Measurements from ENCODE around the gene RHOG.

Gene RHOG

DNA sequence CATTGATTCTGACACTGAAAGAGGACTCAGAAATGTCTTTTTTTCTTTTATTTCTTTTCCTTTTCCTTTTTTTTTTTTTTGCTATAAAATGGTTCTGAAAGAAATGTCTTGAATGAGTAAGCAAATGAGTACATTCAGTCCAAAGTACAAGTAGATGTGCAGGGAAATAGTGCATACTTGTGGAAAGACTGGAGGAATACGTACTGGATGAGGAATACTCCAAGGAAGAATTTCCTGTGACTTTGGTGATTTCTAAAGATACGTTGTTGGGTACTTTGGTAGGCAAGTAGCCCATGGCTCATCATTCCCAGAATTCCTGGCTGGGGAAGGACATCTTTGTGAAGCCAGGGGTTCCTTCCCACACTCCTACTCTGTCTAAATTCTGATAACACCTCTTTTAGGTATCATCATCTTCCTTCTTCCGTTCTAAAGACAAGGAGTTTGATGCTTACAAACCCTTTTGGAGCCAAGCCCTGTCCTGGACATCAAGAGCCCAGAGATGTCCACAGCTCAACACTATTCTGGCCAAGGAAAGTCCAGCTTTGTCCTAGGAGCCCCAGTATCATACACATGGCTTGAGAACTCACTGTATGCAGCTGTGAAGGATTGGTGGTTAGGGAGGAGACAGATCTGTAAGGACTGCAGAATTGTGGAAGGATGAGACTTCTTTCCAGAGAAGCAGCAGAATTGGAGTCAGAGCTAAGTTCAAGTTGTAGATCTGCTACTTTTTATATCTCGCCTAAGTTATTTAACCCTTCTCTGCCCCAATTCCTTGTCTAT, 38.6 kb downstream of the RHOG start:
- Histone ChIP-seq H3K27me3 (replicated peaks) (no peaks in the 10 kb centered on the region), H3K27ac (no peak overlapping the region), H3K36me3 (replicated peaks) (peaks cover under 1% of the 10 kb centered on the region), H3K4me3 (ENCODE audit: low read depth, low read length) (no peak overlapping the region)
- in situ Hi-C loops (cut with HindIII; ENCODE audit: low pct_ligation_motif_present, low sequenced_read_pairs): no loop called here
- no peak for DNase-seq
- TF ChIP-seq CTCF (IDR thresholded peaks at IDR 0.05; ENCODE audit: low read depth, low read length, missing control alignments): no peak

DNA sequence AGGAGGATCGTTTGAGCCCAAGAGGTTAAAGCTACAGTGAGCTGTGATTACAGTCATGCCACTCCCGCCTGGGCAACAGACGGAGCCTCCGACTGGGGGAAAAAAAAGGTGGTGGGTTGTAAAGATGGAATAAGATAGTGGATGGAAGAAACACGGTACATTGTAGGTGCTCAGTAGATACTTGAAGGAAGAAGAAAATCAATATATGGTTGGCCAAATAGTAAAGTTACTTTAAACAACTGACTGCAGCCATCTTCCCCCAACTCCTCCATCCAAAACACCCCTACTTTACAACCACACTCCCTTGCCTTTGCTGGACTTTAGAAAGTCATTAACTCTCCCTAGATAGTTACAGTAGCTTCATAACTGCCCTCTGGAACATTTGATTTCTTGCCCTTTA, 40.9 kb downstream of the RHOG start:
- in situ Hi-C loops (cut with HindIII; ENCODE audit: low pct_ligation_motif_present, low sequenced_read_pairs): no loop called here
- TF ChIP-seq CTCF (IDR thresholded peaks at IDR 0.05; ENCODE audit: low read depth, low read length, missing control alignments): no peak
- no peak for DNase-seq
- Histone ChIP-seq H3K27me3 (replicated peaks) (no peaks in the 10 kb centered on the region), H3K36me3 (replicated peaks) (peaks cover 2% of the 10 kb centered on the region), H3K27ac (no peak overlapping the region), H3K4me3 (ENCODE audit: low read depth, low read length) (no peak overlapping the region)

GRCh38 chr11:3799143-3799542, 41.6 kb downstream of the RHOG start:
- in situ Hi-C loops (cut with HindIII; ENCODE audit: low pct_ligation_motif_present, low sequenced_read_pairs): no loop called here
- Histone ChIP-seq H3K27me3 (replicated peaks) (no peaks in the 10 kb centered on the region), H3K4me3 (ENCODE audit: low read depth, low read length) (no peak overlapping the region), H3K36me3 (replicated peaks) (peaks cover 2% of the 10 kb centered on the region), H3K27ac (no peak overlapping the region)
- DNase-seq: no peak
- TF ChIP-seq CTCF (IDR thresholded peaks at IDR 0.05; ENCODE audit: low read depth, low read length, missing control alignments): no peak

DNA sequence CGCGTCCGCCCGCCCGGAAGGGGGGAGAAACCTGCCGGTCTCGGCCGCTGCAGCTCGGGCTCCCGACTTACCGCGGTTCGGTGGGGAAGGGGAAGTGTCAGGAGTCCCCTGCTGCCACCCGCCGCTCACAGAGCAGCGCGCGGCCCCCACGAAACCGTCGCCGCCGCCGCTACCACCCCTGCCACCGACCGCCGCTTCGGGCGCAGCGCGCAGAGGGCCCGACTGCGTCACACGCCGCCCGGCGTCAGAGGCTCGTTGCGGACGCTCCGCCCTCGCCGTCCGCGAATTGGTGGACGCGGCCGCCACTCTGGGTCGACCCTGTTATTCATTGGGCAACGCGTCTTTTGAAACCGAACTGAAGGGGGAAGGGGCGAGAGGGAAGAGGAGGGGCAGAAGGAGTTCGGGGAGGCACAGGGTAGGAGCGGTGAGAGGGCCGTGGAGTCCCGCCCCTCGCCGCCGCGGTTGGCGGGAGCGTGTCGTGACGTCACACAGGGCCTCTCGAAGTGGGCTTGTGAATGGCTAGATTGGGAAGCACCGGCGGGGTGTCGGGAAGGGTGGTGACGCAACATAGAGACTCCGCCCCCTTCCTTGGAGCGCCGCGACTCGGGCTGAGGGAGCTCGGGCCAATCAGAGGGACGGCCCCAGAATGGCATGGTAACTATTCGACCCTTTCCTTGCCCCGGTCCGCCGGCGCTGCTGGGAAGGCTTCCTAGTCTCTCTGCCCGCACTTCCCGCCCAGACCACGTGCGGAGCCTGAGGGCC, 43.2 kb downstream of the RHOG start, which contains the start of gene NUP98:
Gene NUP98, minus strand, starts transcription at position 226 of the 762 bp plus-strand sequence. CDS start 15,437 bp downstream, outside the sequence.
- H3K4me3 ChIP-seq (ENCODE audit: low read depth, low read length): peak within 1 kb of the TSS; percentile 97
- DNase-seq: peak; percentile 100
- peaks cover 10% of the 10 kb centered on the region for H3K36me3 ChIP-seq (replicated peaks)
- H3K27me3 ChIP-seq (replicated peaks): no peaks in the 10 kb centered on the region
- in situ Hi-C loops (cut with HindIII; ENCODE audit: low pct_ligation_motif_present, low sequenced_read_pairs): no loop called here
- TF ChIP-seq CTCF (IDR thresholded peaks at IDR 0.05; ENCODE audit: low read depth, low read length, missing control alignments): no peak
- peak within 1 kb of the TSS; percentile 99 for H3K27ac ChIP-seq

- in situ Hi-C loops (cut with HindIII; ENCODE audit: low pct_ligation_motif_present, low sequenced_read_pairs): no loop called here
- Histone ChIP-seq H3K27ac (peak overlapping the region; percentile 99), H3K4me3 (ENCODE audit: low read depth, low read length) (peak overlapping the region; percentile 97), H3K36me3 (replicated peaks) (peaks cover 13% of the 10 kb centered on the region), H3K27me3 (replicated peaks) (no peaks in the 10 kb centered on the region)
- TF ChIP-seq CTCF (IDR thresholded peaks at IDR 0.05; ENCODE audit: low read depth, low read length, missing control alignments): no peak
- no peak for DNase-seq
Observed at GRCh38 chr11:3796801-3797328, 43.9 kb downstream of the RHOG start.
